ENCODE data around the gene MLLT10. TPM values are rescaled to one million over a fixed set of nuclear protein-coding genes. Genes with fewer than 3 reads are reported as not detected.
"Not testable (repeated sequence)": the region's sequence is repeated elsewhere in the genome, so short reads cannot be mapped to it uniquely, and the experiment has no call there.

Gene MLLT10
- total and polyA plus RNA-seq, 8 donors, result 39.9 to 55.2 (median 49.2) TPM

DNA sequence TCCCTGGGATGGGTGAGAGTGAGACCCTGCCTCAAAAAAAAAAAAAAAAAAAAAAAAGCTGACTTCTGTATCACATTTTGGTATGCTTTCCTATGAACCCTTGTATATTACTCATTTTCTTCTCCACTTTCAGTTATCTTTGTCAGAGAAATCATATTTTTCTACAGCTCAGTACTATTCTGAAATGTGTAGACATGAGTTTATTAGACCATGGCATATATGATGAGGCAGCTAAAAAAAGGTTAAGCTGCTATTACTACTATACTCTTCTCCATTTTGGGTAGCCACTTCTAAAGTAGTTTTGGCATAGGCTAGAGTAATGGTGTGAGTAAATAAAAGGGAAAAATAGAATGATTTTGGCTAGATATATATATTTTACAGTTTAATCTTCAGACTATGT is 53.4 kb downstream of the MLLT10 start:
- DNase-seq (no peak), ATAC-seq (no peak)
- H3K4me3 ChIP-seq, result no peak overlapping the region
- H3K9me3 ChIP-seq, result no peaks in the 10 kb centered on the region
- H3K27ac ChIP-seq, result no peak overlapping the region
- no peaks in the 10 kb centered on the region for H3K27me3 ChIP-seq
- H3K4me1 ChIP-seq, result no peaks in the 10 kb centered on the region
- H3K36me3 ChIP-seq, result peaks cover 0 to 42% of the 10 kb centered on the region in 2 donors
- TF ChIP-seq CTCF (IDR thresholded peaks at IDR 0.05), result no peak
- intact Hi-C loops (cut with DNase I), result no loop called here

- DNase-seq; H3K4me1 ChIP-seq; H3K27me3 ChIP-seq; H3K4me3 ChIP-seq; H3K9me3 ChIP-seq; H3K27ac ChIP-seq; ATAC-seq; intact Hi-C loops (cut with DNase I): not testable (repeated sequence)
- peaks cover 0 to 42% of the 10 kb centered on the region in 2 donors for H3K36me3 ChIP-seq
These were observed 54.1 kb downstream of the MLLT10 start for GRCh38 chr10:21588159-21588558.

DNA sequence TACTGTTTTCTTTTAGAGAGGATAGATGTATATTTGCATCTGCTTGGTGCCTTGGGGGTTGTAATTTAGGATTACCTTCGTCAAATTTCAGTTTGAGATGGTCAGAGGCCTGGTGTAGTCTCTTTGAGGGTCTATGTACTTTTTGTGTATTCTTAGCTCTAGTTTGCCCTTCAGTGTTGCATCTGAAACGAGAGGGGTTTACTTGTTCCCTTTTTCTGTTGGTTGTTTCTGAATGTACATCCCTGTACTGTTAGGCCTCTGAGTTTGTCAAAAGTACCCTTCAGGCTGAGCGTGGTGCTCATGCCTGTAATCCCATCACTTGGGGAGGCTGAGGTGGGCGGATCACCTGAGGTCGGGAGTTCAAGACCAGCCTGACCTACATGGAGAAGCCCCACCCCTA is 60.0 kb downstream of the MLLT10 start:
- Histone ChIP-seq H3K4me3 (no peak overlapping the region), H3K4me1 (no peaks in the 10 kb centered on the region), H3K27ac (no peak overlapping the region), H3K27me3 (no peaks in the 10 kb centered on the region), H3K36me3 (peaks cover 0 to 14% of the 10 kb centered on the region in 2 donors), H3K9me3 (no peaks in the 10 kb centered on the region)
- DNase-seq, result no peak
- no peak for TF ChIP-seq CTCF (IDR thresholded peaks at IDR 0.05)
- no peak for ATAC-seq
- intact Hi-C loops (cut with DNase I), result no loop called here

DNA sequence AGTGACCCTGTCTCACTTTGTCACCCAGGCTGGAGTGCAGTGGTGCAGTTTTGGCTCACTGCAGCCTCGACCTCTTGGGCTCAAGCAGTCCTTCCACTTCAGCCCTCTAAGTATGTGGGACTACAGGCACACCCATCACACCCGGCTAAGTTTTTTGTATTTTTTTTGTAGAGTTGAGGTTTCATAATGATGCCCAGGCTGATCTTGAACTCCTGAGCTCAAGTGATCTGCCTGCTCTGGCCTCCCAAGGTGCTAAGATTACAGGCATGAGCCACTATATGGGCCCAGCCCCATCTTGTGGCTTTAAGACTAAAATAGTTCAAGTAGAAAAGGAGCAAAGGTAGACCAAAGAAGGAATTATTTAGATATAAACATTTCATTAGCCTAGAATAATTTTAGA is 65.5 kb downstream of the MLLT10 start:
- peak; percentile 90 for ATAC-seq
- no peaks in the 10 kb centered on the region for H3K9me3 ChIP-seq
- no peak overlapping the region for H3K4me3 ChIP-seq
- no peak overlapping the region for H3K27ac ChIP-seq
- peaks cover 0 to 7% of the 10 kb centered on the region in 2 donors for H3K36me3 ChIP-seq
- H3K27me3 ChIP-seq, result no peaks in the 10 kb centered on the region
- H3K4me1 ChIP-seq, result no peaks in the 10 kb centered on the region
- intact Hi-C loops (cut with DNase I), result no loop called here
- no peak for TF ChIP-seq CTCF (IDR thresholded peaks at IDR 0.05)
- DNase-seq, result peak in 1 of 4 donors; percentile 34

DNA sequence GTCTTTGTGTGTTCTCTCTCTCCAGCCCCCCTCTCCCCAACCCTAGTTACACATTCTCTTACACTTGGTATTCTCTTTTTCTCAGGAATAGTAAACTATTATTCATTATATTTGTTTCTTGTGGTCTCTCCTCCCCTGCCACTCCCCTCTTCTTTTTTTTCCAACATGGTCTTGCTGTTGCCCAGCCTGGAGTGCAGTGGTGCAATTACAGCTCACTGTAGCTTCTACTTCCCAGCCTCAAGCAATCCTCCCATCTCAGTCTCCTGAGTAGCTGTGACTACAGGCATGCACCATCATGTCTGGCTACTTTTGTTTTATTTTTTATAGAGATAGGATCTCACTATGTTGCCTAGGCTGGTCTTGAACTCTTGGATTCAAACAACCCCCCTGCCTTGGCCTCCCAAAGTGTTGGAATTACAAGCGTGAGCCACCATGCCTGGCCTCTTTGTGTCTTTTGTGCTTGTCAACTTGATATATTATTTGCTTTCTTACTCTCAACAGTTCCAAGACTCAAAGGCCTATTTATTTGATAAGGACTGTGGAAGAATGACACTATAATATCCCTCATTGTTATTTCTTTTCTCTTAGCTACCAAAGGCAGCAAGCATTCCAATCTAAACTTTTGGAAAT is 66.9 kb downstream of the MLLT10 start:
- no peaks in the 10 kb centered on the region for H3K27me3 ChIP-seq
- H3K36me3 ChIP-seq, result peaks cover 0 to 7% of the 10 kb centered on the region in 2 donors
- DNase-seq (no peak), ATAC-seq (no peak)
- no peak overlapping the region for H3K4me3 ChIP-seq
- H3K4me1 ChIP-seq, result no peaks in the 10 kb centered on the region
- H3K9me3 ChIP-seq, result no peaks in the 10 kb centered on the region
- TF ChIP-seq CTCF (IDR thresholded peaks at IDR 0.05), result no peak
- intact Hi-C loops (cut with DNase I), result no loop called here
- H3K27ac ChIP-seq, result no peak overlapping the region

GRCh38 chr10:21602313-21602712 is 68.3 kb downstream of the MLLT10 start:
- peaks cover 0 to 19% of the 10 kb centered on the region in 2 donors for H3K36me3 ChIP-seq
- H3K4me1 ChIP-seq, result no peaks in the 10 kb centered on the region
- no peaks in the 10 kb centered on the region for H3K27me3 ChIP-seq
- no peak overlapping the region for H3K27ac ChIP-seq
- no peak for ATAC-seq
- H3K9me3 ChIP-seq, result no peaks in the 10 kb centered on the region
- no peak for DNase-seq
- no peak overlapping the region for H3K4me3 ChIP-seq
- TF ChIP-seq CTCF (IDR thresholded peaks at IDR 0.05), result no peak
- intact Hi-C loops (cut with DNase I), result no loop called here
